ENCODE measurements around the gene FAHD2A.

DNA sequence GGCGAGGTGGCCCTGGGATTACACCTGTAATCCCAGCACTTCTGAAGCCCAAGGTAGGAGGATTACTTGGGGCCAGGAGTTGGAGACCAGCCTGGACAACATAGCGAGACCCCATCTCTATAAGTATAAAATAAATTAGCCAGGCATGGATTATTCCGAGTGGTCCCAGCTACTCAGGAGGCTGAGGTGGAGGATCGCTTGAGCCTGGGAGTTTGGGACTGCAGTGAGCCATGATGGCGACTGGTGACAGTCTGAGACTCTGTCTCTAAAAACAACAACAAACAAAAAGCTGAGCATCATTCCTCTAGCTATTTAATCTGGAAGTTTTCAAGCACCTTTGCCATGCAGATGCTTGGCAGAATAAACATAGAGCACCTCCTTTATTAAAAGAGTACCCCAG lies 21.8 kb upstream of the FAHD2A start:
- TF ChIP-seq EZH2 (IDR thresholded peaks at IDR 0.05; ENCODE audit: borderline replicate concordance, low read depth, low read length, severe bottlenecking) (no peak), JUN (IDR thresholded peaks at IDR 0.05; ENCODE audit: borderline replicate concordance, insufficient read depth, insufficient read length, low read depth) (no peak), MYC (IDR thresholded peaks at IDR 0.05; ENCODE audit: low read depth, low read length) (no peak), POLR2AphosphoS5 (IDR thresholded peaks at IDR 0.05; ENCODE audit: insufficient read depth, low read depth, low read length) (no peak), POLR2A (IDR thresholded peaks at IDR 0.05; ENCODE audit: low read depth, low read length) (no peak)
- TF ChIP-seq, protein P1, sequence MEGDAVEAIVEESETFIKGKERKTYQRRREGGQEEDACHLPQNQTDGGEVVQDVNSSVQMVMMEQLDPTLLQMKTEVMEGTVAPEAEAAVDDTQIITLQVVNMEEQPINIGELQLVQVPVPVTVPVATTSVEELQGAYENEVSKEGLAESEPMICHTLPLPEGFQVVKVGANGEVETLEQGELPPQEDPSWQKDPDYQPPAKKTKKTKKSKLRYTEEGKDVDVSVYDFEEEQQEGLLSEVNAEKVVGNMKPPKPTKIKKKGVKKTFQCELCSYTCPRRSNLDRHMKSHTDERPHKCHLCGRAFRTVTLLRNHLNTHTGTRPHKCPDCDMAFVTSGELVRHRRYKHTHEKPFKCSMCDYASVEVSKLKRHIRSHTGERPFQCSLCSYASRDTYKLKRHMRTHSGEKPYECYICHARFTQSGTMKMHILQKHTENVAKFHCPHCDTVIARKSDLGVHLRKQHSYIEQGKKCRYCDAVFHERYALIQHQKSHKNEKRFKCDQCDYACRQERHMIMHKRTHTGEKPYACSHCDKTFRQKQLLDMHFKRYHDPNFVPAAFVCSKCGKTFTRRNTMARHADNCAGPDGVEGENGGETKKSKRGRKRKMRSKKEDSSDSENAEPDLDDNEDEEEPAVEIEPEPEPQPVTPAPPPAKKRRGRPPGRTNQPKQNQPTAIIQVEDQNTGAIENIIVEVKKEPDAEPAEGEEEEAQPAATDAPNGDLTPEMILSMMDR (IDR thresholded peaks at IDR 0.05; ENCODE audit: extremely low read depth in 1 of 2, insufficient read depth in 1 of 2, low read depth in 1 of 2, low read length in 2 of 2): no peak
- TF ChIP-seq, protein P2, sequence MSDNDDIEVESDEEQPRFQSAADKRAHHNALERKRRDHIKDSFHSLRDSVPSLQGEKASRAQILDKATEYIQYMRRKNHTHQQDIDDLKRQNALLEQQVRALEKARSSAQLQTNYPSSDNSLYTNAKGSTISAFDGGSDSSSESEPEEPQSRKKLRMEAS (IDR thresholded peaks at IDR 0.05; ENCODE audit: insufficient read depth, insufficient read length): no peak
